Thyroid gland (tissue), 4 donors: ENCODE measurements around the gene RGS16. TPM values are rescaled to one million over a fixed set of nuclear protein-coding genes. Genes with fewer than 3 reads are reported as not detected.
A peak's percentile ranks its signal among the peaks of the same experiment; 100 is the strongest.

Experiments used
- DNase-seq, 2 donors: peaks; one replicate each; pipeline ENCODE4 v3.0.0-alpha.2; 2019
- H3K27ac ChIP-seq, 3 donors: fragments of 200-600 bp; sonication (generic); 1 replicate in 2 of 3; 2 replicates in 1 of 3; pipeline ENCODE4 v1.5.1; 2016 to 2019; ENCODE audit warnings: mild to moderate bottlenecking in 1 of 3, moderate library complexity in 1 of 3
- H3K27me3 ChIP-seq: fragments of 200-600 bp; sonication (generic); one replicate; pipeline ENCODE4 v1.5.1; 2019
- H3K36me3 ChIP-seq, 2 donors: fragments of 200-600 bp; sonication (generic); one replicate each; pipeline ENCODE4 v1.5.1; 2016 to 2019
- H3K4me1 ChIP-seq, 2 donors: fragments of 200-600 bp; sonication (generic); one replicate each; pipeline ENCODE4 v1.5.1; 2017 to 2019
- H3K4me3 ChIP-seq, 3 donors: fragments of 200-600 bp; sonication (generic); replicated peaks in 1 of 3; 1 replicate in 2 of 3; 2 replicates in 1 of 3; pipeline ENCODE4 v1.5.1; 2016; ENCODE audit warnings: mild to moderate bottlenecking in 1 of 3
- H3K9me3 ChIP-seq: fragments of 200-600 bp; sonication (generic); one replicate; pipeline ENCODE4 v1.5.1; 2017
- CTCF ChIP-seq, 6 experiments: fragments of 200-600 bp in 3 of 6; fragments of 450-650 bp in 3 of 6; sonication (generic) in 3 of 6; IDR thresholded peaks; one replicate each; pipeline ENCODE4 v1.5.1; 2016 to 2019; ENCODE audit warnings: antibody characterized with exemption in 6 of 6, mild to moderate bottlenecking in 2 of 6, inconsistent platforms in 1 of 6, moderate library complexity in 1 of 6
- POLR2A ChIP-seq, 2 donors: fragments of 450-650 bp; IDR thresholded peaks; one replicate each; pipeline ENCODE4 v1.6.1; 2017; ENCODE audit warnings: antibody characterized with exemption in 2 of 2, mild to moderate bottlenecking in 2 of 2, moderate library complexity in 1 of 2
- WGBS, 2 donors: methylation state at CpG; one replicate each; pipeline ENCODE4 v1.1.5; 2017; 5-methylcytosine and 5-hydroxymethylcytosine counted together
- intact Hi-C: fragments of 100-400 bp; cut with DNase I; formaldehyde crosslinking; loops from one replicate; pipeline ENCODE4 v1.15.1; 2023
- total RNA-seq, 4 donors: library from RNA; depleted of rRNA; stranded (reverse); fragments of >200 nt; gene quantifications; one replicate each; pipeline ENCODE4 v1.2.3, GENCODE V29; 2016

RGS16 gene
- total RNA-seq, 4 donors from 2014 or later = 22.2 to 35.7 (median 29.1) TPM

GRCh38 chr1:182650678-182651338 is 46.6 kb upstream of the RGS16 start:
- H3K4me1 ChIP-seq = peaks cover 9 to 20% of the 10 kb centered on the region in 2 donors
- H3K27me3 ChIP-seq = no peaks in the 10 kb centered on the region
- intact Hi-C loops = no loop called here
- TF ChIP-seq POLR2A (IDR thresholded peaks at IDR 0.05) (no peak), CTCF (IDR thresholded peaks at IDR 0.05) (no peak)
- no peaks in the 10 kb centered on the region for H3K36me3 ChIP-seq
- DNase-seq = no peak
- H3K27ac ChIP-seq = no peak overlapping the region
- H3K4me3 ChIP-seq = no peak overlapping the region
- WGBS, 2 donors = 87% methylated on average over 6 of the region's 6 CpGs
- H3K9me3 ChIP-seq = no peaks in the 10 kb centered on the region

GRCh38 chr1:182649041-182649440 is 44.9 kb upstream of the RGS16 start:
- peaks cover 21 to 28% of the 10 kb centered on the region in 2 donors for H3K4me1 ChIP-seq
- H3K27ac ChIP-seq = no peak overlapping the region
- no peaks in the 10 kb centered on the region for H3K27me3 ChIP-seq
- intact Hi-C loops = no loop called here
- H3K4me3 ChIP-seq = no peak overlapping the region
- no peaks in the 10 kb centered on the region for H3K36me3 ChIP-seq
- 96 to 98% methylated on average over 7 of the region's 7 CpGs for WGBS, 2 donors
- DNase-seq = no peak
- no peaks in the 10 kb centered on the region for H3K9me3 ChIP-seq
- no peak for TF ChIP-seq CTCF (IDR thresholded peaks at IDR 0.05)
- no peak for TF ChIP-seq POLR2A (IDR thresholded peaks at IDR 0.05)

GRCh38 chr1:182646739-182647138 is 42.5 kb upstream of the RGS16 start:
- TF ChIP-seq CTCF (IDR thresholded peaks at IDR 0.05) (no peak), POLR2A (IDR thresholded peaks at IDR 0.05) (no peak)
- no peak for DNase-seq
- Histone ChIP-seq H3K27me3 (no peaks in the 10 kb centered on the region), H3K36me3 (no peaks in the 10 kb centered on the region), H3K4me3 (no peak overlapping the region), H3K4me1 (peaks cover 42 to 47% of the 10 kb centered on the region in 2 donors), H3K9me3 (no peaks in the 10 kb centered on the region), H3K27ac (peak overlapping the region; percentile 85 to 94 (median 87))
- WGBS, 2 donors = 84 to 87% methylated on average over 2 of the region's 2 CpGs
- intact Hi-C loops = no loop called here

- peak; percentile 84 to 87 for DNase-seq
- no peaks in the 10 kb centered on the region for H3K36me3 ChIP-seq
- H3K27ac ChIP-seq = peak overlapping the region; percentile 85 to 94 (median 92)
- no peaks in the 10 kb centered on the region for H3K9me3 ChIP-seq
- no peak overlapping the region for H3K4me3 ChIP-seq
- intact Hi-C loops = no loop called here
- no peaks in the 10 kb centered on the region for H3K27me3 ChIP-seq
- peaks cover 42 to 45% of the 10 kb centered on the region in 2 donors for H3K4me1 ChIP-seq
- peak in 1 of 2 donors; percentile 37 for TF ChIP-seq POLR2A (IDR thresholded peaks at IDR 0.05)
- TF ChIP-seq CTCF (IDR thresholded peaks at IDR 0.05) = peak in 1 of 6 experiments; percentile 13
- 27 to 39% methylated on average over 4 of the region's 4 CpGs for WGBS, 2 donors
Measured at GRCh38 chr1:182644886-182645285, 40.7 kb upstream of the RGS16 start.

GRCh38 chr1:182643699-182644098 is 39.5 kb upstream of the RGS16 start:
- intact Hi-C loops = no loop called here
- Histone ChIP-seq H3K27ac (peak overlapping the region; percentile 73 to 92 (median 85)), H3K4me1 (peaks cover 42 to 45% of the 10 kb centered on the region in 2 donors), H3K36me3 (no peaks in the 10 kb centered on the region), H3K4me3 (no peak overlapping the region), H3K9me3 (no peaks in the 10 kb centered on the region), H3K27me3 (no peaks in the 10 kb centered on the region)
- no peak for TF ChIP-seq CTCF (IDR thresholded peaks at IDR 0.05)
- TF ChIP-seq POLR2A (IDR thresholded peaks at IDR 0.05) = no peak
- WGBS, 2 donors = 89 to 97% methylated on average over 3 of the region's 3 CpGs
- DNase-seq = no peak
